NOMO-1 (cell line): ENCODE measurements around the gene ZNF438.
"Not testable (repeated sequence)": the region's sequence is repeated elsewhere in the genome, so short reads cannot be mapped to it uniquely, and the experiment has no call there.

Experiments
- DNase-seq, 2 experiments: peaks; one replicate each; lab custom pipeline; 2025; ENCODE audit not compliant: unreplicated experiment in 2 of 2; lab: John Stamatoyannopoulos, UW

Gene ZNF438

GRCh38 chr10:31031558-31032257 lies at the start of gene ZNF438:
TSS of gene ZNF438 (minus strand) at chr10:31031865. CDS start at chr10:30877034, 154,831 bp downstream.
- DNase-seq = peak; percentile 93 to 97

GRCh38 chr10:31076610-31076988 lies 44.9 kb upstream of the ZNF438 start:
- no peak for DNase-seq

GRCh38 chr10:31075881-31076609 lies 44.4 kb upstream of the ZNF438 start:
- no peak for DNase-seq

GRCh38 chr10:31075434-31075833 lies 43.8 kb upstream of the ZNF438 start:
- DNase-seq = no peak

- DNase-seq = no peak
Observed at GRCh38 chr10:31074722-31075086, 43.0 kb upstream of the ZNF438 start.

GRCh38 chr10:31073996-31074721 lies 42.5 kb upstream of the ZNF438 start:
- no peak for DNase-seq

GRCh38 chr10:31073211-31073610 lies 41.5 kb upstream of the ZNF438 start:
- no peak for DNase-seq

GRCh38 chr10:31072451-31072850 lies 40.8 kb upstream of the ZNF438 start:
- no peak for DNase-seq

GRCh38 chr10:31071232-31072005 lies 39.8 kb upstream of the ZNF438 start:
- DNase-seq = no peak

- no peak for DNase-seq
Observed at GRCh38 chr10:31070691-31071090, 39.0 kb upstream of the ZNF438 start.

GRCh38 chr10:31070025-31070424 lies 38.4 kb upstream of the ZNF438 start:
- no peak for DNase-seq

- no peak for DNase-seq
Observed at GRCh38 chr10:31069411-31069810, 37.7 kb upstream of the ZNF438 start.

- DNase-seq = no peak
Observed at GRCh38 chr10:31064348-31064747, 32.7 kb upstream of the ZNF438 start.

- no peak for DNase-seq
Observed at GRCh38 chr10:31063841-31064240, 32.2 kb upstream of the ZNF438 start.

- no peak for DNase-seq
Observed at GRCh38 chr10:31062856-31063255, 31.2 kb upstream of the ZNF438 start.

- no peak for DNase-seq
Observed at GRCh38 chr10:31061941-31062340, 30.3 kb upstream of the ZNF438 start.

GRCh38 chr10:31058795-31059703 lies 27.4 kb upstream of the ZNF438 start:
- no peak for DNase-seq

GRCh38 chr10:31056678-31057077 lies 25.0 kb upstream of the ZNF438 start:
- DNase-seq = not testable (repeated sequence)

GRCh38 chr10:31055573-31056251 lies 24.0 kb upstream of the ZNF438 start:
- no peak for DNase-seq
